Measurements from ENCODE around the gene ACSM3. TPM values are rescaled to one million over a fixed set of nuclear protein-coding genes. Genes with fewer than 3 reads are reported as not detected.

ACSM3 gene
- total and polyA plus RNA-seq, 10 of the 15 experiments (the other 5 are each of a cell fraction or from before 2014, with no cell fraction given): 4.9 to 21.0 (median 7.0) TPM

DNA sequence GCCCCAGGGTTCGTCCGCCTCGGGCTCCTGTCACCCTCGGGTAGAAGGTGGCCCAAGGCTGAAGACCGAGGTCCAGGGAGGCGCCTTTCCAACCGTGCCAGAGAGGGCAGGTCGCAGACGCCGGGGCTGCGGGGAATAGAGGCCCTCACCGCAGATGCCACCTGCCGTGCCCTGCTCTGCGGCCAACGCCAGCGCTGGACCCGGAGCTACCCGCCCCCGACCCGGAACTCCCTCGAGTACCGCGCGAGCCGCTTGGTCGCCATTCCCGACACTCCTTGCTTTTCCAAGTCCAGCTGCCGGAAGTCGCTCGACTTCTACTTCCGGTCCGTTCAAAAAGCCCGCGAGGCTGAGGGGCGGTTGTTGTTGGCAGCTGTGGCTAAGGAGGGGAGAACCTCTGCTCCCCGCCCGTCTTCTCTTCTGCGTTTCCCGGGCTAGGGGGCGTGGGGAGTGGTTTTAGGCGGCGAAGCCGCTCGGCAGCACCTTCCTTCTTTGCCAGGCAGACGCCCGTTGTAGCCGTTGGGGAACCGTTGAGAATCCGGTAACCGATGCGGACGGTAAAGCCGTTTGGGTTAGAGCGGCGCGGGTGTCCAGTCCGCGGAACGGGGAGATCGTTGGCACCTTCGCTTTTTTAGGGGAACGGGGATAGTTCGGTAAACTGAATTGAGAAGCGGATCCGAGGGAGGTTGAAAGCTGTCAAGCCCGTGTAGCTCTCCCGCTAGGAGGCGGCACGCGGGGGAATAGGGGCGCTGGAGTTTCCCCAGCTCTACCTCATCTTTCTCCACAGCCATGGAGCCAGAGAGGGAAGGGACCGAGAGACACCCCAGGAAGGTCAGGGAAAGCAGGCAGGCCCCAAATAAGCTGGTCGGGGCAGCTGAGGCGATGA is 42.6 kb downstream of the ACSM3 start, which contains the start of the genes ERI2 and REXO5 (continued):
- TF ChIP-seq SUPT20H (IDR thresholded peaks at IDR 0.05; ENCODE audit: borderline replicate concordance, control insufficient read depth, low read depth, low read length): no peak
- TF ChIP-seq, protein P1, sequence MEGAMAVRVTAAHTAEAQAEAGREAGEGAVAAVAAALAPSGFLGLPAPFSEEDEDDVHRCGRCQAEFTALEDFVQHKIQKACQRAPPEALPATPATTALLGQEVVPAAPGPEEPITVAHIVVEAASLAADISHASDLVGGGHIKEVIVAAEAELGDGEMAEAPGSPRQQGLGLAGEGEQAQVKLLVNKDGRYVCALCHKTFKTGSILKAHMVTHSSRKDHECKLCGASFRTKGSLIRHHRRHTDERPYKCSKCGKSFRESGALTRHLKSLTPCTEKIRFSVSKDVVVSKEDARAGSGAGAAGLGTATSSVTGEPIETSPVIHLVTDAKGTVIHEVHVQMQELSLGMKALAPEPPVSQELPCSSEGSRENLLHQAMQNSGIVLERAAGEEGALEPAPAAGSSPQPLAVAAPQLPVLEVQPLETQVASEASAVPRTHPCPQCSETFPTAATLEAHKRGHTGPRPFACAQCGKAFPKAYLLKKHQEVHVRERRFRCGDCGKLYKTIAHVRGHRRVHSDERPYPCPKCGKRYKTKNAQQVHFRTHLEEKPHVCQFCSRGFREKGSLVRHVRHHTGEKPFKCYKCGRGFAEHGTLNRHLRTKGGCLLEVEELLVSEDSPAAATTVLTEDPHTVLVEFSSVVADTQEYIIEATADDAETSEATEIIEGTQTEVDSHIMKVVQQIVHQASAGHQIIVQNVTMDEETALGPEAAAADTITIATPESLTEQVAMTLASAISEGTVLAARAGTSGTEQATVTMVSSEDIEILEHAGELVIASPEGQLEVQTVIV (IDR thresholded peaks at IDR 0.05; ENCODE audit: borderline replicate concordance, partially characterized antibody): no peak
- TF ChIP-seq, protein P2, sequence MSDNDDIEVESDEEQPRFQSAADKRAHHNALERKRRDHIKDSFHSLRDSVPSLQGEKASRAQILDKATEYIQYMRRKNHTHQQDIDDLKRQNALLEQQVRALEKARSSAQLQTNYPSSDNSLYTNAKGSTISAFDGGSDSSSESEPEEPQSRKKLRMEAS (IDR thresholded peaks at IDR 0.05; ENCODE audit: low read depth, low read length): peak; percentile 31
- peak; percentile 11 for TF ChIP-seq RELA (IDR thresholded peaks at IDR 0.05; ENCODE audit: borderline replicate concordance, partially characterized antibody)
- TF ChIP-seq NFIC (IDR thresholded peaks at IDR 0.05; ENCODE audit: low read depth, low read length): no peak
- TF ChIP-seq YBX1 (IDR thresholded peaks at IDR 0.05): no peak
- no peak for TF ChIP-seq STAT3 (IDR thresholded peaks at IDR 0.05; ENCODE audit: low read depth, low read length)
- TF ChIP-seq RELB (IDR thresholded peaks at IDR 0.05; ENCODE audit: low read depth): peak; percentile 74
- no peak for TF ChIP-seq PAX8 (IDR thresholded peaks at IDR 0.05)
- TF ChIP-seq TAF1 (IDR thresholded peaks at IDR 0.05; ENCODE audit: borderline replicate concordance, low read depth, low read length): peak; percentile 89; the same call in 1 of the 2 replicates
- no peak for TF ChIP-seq MEF2B (IDR thresholded peaks at IDR 0.05; ENCODE audit: partially characterized antibody, poor library complexity, severe bottlenecking)
- TF ChIP-seq PML (IDR thresholded peaks at IDR 0.05; ENCODE audit: low read length): 0 out of 2 replicates have a peak, but pooled peaks have one; percentile 51
- peak; percentile 56; the same call in 1 of the 2 replicates for TF ChIP-seq SREBF2 (IDR thresholded peaks at IDR 0.05; ENCODE audit: low read length)
- no peak for TF ChIP-seq ZBTB33 (IDR thresholded peaks at IDR 0.05)
- TF ChIP-seq SMARCA5 (IDR thresholded peaks at IDR 0.05): peak; percentile 49; the same call in 1 of the 2 replicates
- no peak for TF ChIP-seq EGR1 (IDR thresholded peaks at IDR 0.05; ENCODE audit: borderline replicate concordance in 1 of 2, low read depth in 2 of 2, low read length in 2 of 2)
- TF ChIP-seq NFYB (IDR thresholded peaks at IDR 0.05; ENCODE audit: insufficient read depth, low read depth, low read length): no peak
- TF ChIP-seq KLF5 (IDR thresholded peaks at IDR 0.05; ENCODE audit: partially characterized antibody): peak; percentile 56
- no peak for TF ChIP-seq STAT1 (conservative IDR thresholded peaks at IDR 0.05)
- no peak for TF ChIP-seq RFX5 (IDR thresholded peaks at IDR 0.05; ENCODE audit: low read depth, low read length)
- TF ChIP-seq TCF12 (IDR thresholded peaks at IDR 0.05; ENCODE audit: low read depth, low read length): peak; percentile 89
- TF ChIP-seq SUZ12 (IDR thresholded peaks at IDR 0.05; ENCODE audit: unreplicated experiment): no peak
- no peak for TF ChIP-seq IRF4 (IDR thresholded peaks at IDR 0.05; ENCODE audit: low read depth, low read length)
- TF ChIP-seq RAD51 (IDR thresholded peaks at IDR 0.05): no peak
- peak; percentile 50; the same call in 1 of the 2 replicates for TF ChIP-seq MXI1 (IDR thresholded peaks at IDR 0.05; ENCODE audit: low read depth, low read length)
